Neural cell (in vitro differentiated cells): ENCODE results near the gene LMOD3. TPM values are rescaled to one million over a fixed set of nuclear protein-coding genes. Genes with fewer than 3 reads are reported as not detected.

ENCODE experiments used
- H2AFZ ChIP-seq: fragments of 200-600, 300-800 bp; sonication (generic), shearing (Covaris generic); 2 replicates; pipeline ENCODE4 v1.6.0; 2014; ENCODE audit warnings: low read depth, mild to moderate bottlenecking, antibody characterized with exemption, low read length, moderate library complexity
- H3F3A ChIP-seq: fragments of 200-600 bp; shearing (Covaris generic); 2 replicates; pipeline ENCODE4 v1.6.1; 2016; ENCODE audit warnings: mild to moderate bottlenecking, moderate library complexity, mixed read lengths, antibody characterized with exemption, low read length; ENCODE audit not compliant: insufficient read depth, poor library complexity, severe bottlenecking
- H3K27ac ChIP-seq: fragments of 200-600, 300-800 bp; sonication (generic), shearing (Covaris generic); 2 replicates; pipeline ENCODE4 v1.5.1; 2014; ENCODE audit warnings: mild to moderate bottlenecking, low read length, moderate library complexity
- H3K27me3 ChIP-seq: fragments of 300-800, 200-600 bp; sonication (generic), shearing (Covaris generic); 2 replicates; pipeline ENCODE4 v1.6.0; 2014; ENCODE audit warnings: mild to moderate bottlenecking, low read depth, low read length, moderate library complexity; ENCODE audit not compliant: insufficient read depth
- H3K36me3 ChIP-seq: fragments of 300-800, 200-600 bp; sonication (generic), shearing (Covaris generic); 2 replicates; pipeline ENCODE4 v1.5.1; 2014; ENCODE audit warnings: mild to moderate bottlenecking, antibody characterized with exemption, low read length, moderate library complexity; ENCODE audit not compliant: insufficient read depth
- H3K4me2 ChIP-seq: fragments of 300-800, 200-600 bp; sonication (generic), shearing (Covaris generic); 2 replicates; pipeline ENCODE4 v1.6.0; 2014; ENCODE audit warnings: mild to moderate bottlenecking, low read length
- H3K4me3 ChIP-seq: fragments of 300-800, 200-600 bp; sonication (generic), shearing (Covaris generic); 2 replicates; pipeline ENCODE4 v1.5.1; 2014; ENCODE audit warnings: mild to moderate bottlenecking, low read length, moderate library complexity
- H3K79me2 ChIP-seq: fragments of 200-600 bp; shearing (Covaris generic); replicated peaks from 2 replicates; pipeline ENCODE4 v1.6.0; 2014; ENCODE audit warnings: mild to moderate bottlenecking, low read length, moderate library complexity; ENCODE audit not compliant: insufficient read depth
- H3K9ac ChIP-seq: fragments of 300-800, 200-600 bp; sonication (generic), shearing (Covaris generic); 2 replicates; pipeline ENCODE4 v1.6.1; 2016; ENCODE audit warnings: mild to moderate bottlenecking, low read length, mixed read lengths
- H3K9me2 ChIP-seq: fragments of 200-600 bp; shearing (Covaris generic); 2 replicates; pipeline ENCODE4 v1.6.1; 2016; ENCODE audit warnings: mild to moderate bottlenecking, low read length, mixed read lengths; ENCODE audit not compliant: insufficient read depth
- H3K9me3 ChIP-seq: fragments of 200-600, 300-800 bp; sonication (generic), shearing (Covaris generic); 2 replicates; pipeline ENCODE4 v1.6.1; 2016; ENCODE audit warnings: mild to moderate bottlenecking, mixed run types, low read length, moderate library complexity, mixed read lengths
- H4K20me1 ChIP-seq: fragments of 200-600 bp; shearing (Covaris generic); 2 replicates; pipeline ENCODE4 v1.6.1; 2016; ENCODE audit warnings: mild to moderate bottlenecking, mixed run types; ENCODE audit not compliant: insufficient read depth
- EP300 ChIP-seq: fragments of 450-650 bp; conservative IDR thresholded peaks from 2 replicates; pipeline ENCODE4 v1.6.1; 2014; ENCODE audit warnings: antibody characterized with exemption, mild to moderate bottlenecking, moderate library complexity; ENCODE audit not compliant: poor library complexity, severe bottlenecking
- EZH2 ChIP-seq: fragments of 200-600, 300-800 bp; shearing (Covaris generic), sonication (generic); IDR thresholded peaks from 2 replicates; pipeline ENCODE4 v1.6.1; 2014; ENCODE audit warnings: antibody characterized with exemption, low read length, borderline replicate concordance, mild to moderate bottlenecking; ENCODE audit not compliant: insufficient read depth, poor library complexity, severe bottlenecking
- MXI1 ChIP-seq: fragments of 450-650 bp; conservative IDR thresholded peaks from 2 replicates; pipeline ENCODE4 v1.6.1; 2014; ENCODE audit warnings: antibody characterized with exemption, mild to moderate bottlenecking; ENCODE audit not compliant: poor library complexity, severe bottlenecking
- POLR2AphosphoS5 ChIP-seq: IDR thresholded peaks from 2 replicates; pipeline ENCODE4 v1.6.1; 2012
- RAD21 ChIP-seq: fragments of 450-650 bp; conservative IDR thresholded peaks from 2 replicates; pipeline ENCODE4 v1.6.1; 2014; ENCODE audit warnings: antibody characterized with exemption, mild to moderate bottlenecking, moderate library complexity
- REST ChIP-seq: IDR thresholded peaks from 2 replicates; pipeline ENCODE4 v1.6.1; 2012; ENCODE audit warnings: borderline replicate concordance
- SMC3 ChIP-seq: fragments of 450-650 bp; conservative IDR thresholded peaks from 2 replicates; pipeline ENCODE4 v1.6.1; 2014; ENCODE audit warnings: antibody characterized with exemption, mild to moderate bottlenecking, moderate library complexity; ENCODE audit not compliant: poor library complexity
- TAF1 ChIP-seq: IDR thresholded peaks from 2 replicates; pipeline ENCODE4 v1.6.1; 2012; ENCODE audit warnings: low read depth
- polyA plus RNA-seq: library from polyadenylated mRNA; depleted of rRNA; stranded (reverse); fragments of >200 nt; gene quantifications from 2 replicates; pipeline ENCODE4 v1.2.3, GENCODE V29; 2014
- TF ChIP-seq, protein P1 (sequence below): fragments of 450-650 bp; IDR thresholded peaks from 2 replicates; pipeline ENCODE4 v1.5.1; 2014; ENCODE audit warnings: antibody characterized with exemption, mild to moderate bottlenecking, moderate library complexity; ENCODE audit not compliant: poor library complexity, severe bottlenecking

Gene LMOD3
- polyA plus RNA-seq, 1 donor from 2014 or later: not detected

DNA sequence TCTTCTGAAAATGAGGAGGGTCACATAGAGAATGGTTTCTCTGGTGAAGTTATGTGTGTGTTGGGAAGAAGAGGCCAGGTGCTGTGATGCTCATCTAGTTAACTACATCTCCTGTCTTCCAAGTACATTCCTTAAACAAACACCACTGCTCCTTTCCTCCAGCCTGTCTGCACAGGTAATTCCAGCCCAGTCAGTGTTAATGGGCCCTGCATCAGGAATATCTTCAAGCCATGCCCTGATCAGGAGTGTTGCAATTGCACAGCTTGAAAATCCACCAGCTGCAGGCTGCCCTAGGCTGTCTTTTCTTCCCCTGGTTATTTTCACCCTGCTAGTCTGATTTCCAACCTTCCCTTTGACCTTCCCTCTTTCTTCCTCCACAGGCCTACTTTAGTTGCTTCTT is 41.9 kb upstream of the LMOD3 start:
- Histone ChIP-seq H3K4me2 (no peak overlapping the region), H3F3A (no peaks in the 10 kb centered on the region), H3K36me3 (no peaks in the 10 kb centered on the region), H3K79me2 (no peaks in the 10 kb centered on the region), H4K20me1 (no peaks in the 10 kb centered on the region), H3K4me3 (no peak overlapping the region), H2AFZ (no peak overlapping the region), H3K9me2 (no peaks in the 10 kb centered on the region), H3K27ac (no peak overlapping the region), H3K9me3 (no peaks in the 10 kb centered on the region), H3K27me3 (no peaks in the 10 kb centered on the region), H3K9ac (no peak overlapping the region)
- no peak for TF ChIP-seq POLR2AphosphoS5
- TF ChIP-seq EZH2: no peak
- no peak for TF ChIP-seq REST
- no peak for TF ChIP-seq TAF1
- no peak for TF ChIP-seq EP300
- no peak for TF ChIP-seq RAD21
- TF ChIP-seq, protein P1, sequence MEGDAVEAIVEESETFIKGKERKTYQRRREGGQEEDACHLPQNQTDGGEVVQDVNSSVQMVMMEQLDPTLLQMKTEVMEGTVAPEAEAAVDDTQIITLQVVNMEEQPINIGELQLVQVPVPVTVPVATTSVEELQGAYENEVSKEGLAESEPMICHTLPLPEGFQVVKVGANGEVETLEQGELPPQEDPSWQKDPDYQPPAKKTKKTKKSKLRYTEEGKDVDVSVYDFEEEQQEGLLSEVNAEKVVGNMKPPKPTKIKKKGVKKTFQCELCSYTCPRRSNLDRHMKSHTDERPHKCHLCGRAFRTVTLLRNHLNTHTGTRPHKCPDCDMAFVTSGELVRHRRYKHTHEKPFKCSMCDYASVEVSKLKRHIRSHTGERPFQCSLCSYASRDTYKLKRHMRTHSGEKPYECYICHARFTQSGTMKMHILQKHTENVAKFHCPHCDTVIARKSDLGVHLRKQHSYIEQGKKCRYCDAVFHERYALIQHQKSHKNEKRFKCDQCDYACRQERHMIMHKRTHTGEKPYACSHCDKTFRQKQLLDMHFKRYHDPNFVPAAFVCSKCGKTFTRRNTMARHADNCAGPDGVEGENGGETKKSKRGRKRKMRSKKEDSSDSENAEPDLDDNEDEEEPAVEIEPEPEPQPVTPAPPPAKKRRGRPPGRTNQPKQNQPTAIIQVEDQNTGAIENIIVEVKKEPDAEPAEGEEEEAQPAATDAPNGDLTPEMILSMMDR: no peak
- no peak for TF ChIP-seq SMC3
- TF ChIP-seq MXI1: no peak

- no peak overlapping the region for H3K4me3 ChIP-seq
- H4K20me1 ChIP-seq: no peaks in the 10 kb centered on the region
- TF ChIP-seq SMC3 (no peak), MXI1 (no peak), POLR2AphosphoS5 (no peak), RAD21 (no peak), REST (no peak), TAF1 (no peak), EP300 (no peak), EZH2 (no peak)
- TF ChIP-seq, protein P1: no peak
- no peaks in the 10 kb centered on the region for H3K9me2 ChIP-seq
- no peaks in the 10 kb centered on the region for H3K79me2 ChIP-seq
- no peak overlapping the region for H3K4me2 ChIP-seq
- H3F3A ChIP-seq: no peaks in the 10 kb centered on the region
- no peaks in the 10 kb centered on the region for H3K27me3 ChIP-seq
- H3K27ac ChIP-seq: no peak overlapping the region
- no peak overlapping the region for H2AFZ ChIP-seq
- no peaks in the 10 kb centered on the region for H3K9me3 ChIP-seq
- no peak overlapping the region for H3K9ac ChIP-seq
- no peaks in the 10 kb centered on the region for H3K36me3 ChIP-seq
Measured at GRCh38 chr3:69162308-69162980, 40.0 kb upstream of the LMOD3 start.
